A204.1 (cell line): ENCODE results near the gene SLC25A39.

Source experiments
- FAIRE-seq: peaks from 2 replicates; lab custom pipeline; 2012; peaks lifted over from hg19 to GRCh38; lab: Jason Lieb, UNC

The SLC25A39 gene

DNA sequence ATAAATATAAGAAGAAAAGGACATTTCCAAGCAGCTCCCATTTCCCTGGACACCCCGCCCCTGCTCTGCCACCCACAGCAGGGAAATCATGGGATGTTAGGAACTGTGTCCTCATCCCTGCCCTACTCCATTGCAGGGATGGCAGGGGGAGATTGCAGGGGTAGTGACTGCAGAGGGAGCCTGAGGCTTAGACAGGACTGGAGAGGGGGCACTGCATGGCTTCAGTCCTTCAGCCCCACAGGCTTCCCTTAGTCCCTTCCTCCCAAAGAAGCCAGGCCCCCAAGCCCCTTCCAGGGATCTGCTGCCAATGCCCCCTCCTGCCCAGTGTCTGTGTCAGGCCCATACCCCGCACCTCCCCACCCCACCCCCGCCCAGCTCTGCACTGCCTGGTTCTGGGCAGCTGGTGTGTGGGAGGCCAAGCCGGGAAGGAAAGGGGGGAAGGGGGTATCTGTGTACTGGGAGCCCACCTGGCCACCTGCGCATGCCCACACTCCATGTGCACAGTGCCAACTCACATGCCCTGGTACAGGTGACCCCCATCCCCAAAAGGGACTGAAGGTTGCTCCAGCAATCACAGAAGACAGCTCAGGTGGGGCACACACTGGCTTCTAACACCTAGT lies 13.0 kb downstream of the SLC25A39 start:
- FAIRE-seq: no peak

DNA sequence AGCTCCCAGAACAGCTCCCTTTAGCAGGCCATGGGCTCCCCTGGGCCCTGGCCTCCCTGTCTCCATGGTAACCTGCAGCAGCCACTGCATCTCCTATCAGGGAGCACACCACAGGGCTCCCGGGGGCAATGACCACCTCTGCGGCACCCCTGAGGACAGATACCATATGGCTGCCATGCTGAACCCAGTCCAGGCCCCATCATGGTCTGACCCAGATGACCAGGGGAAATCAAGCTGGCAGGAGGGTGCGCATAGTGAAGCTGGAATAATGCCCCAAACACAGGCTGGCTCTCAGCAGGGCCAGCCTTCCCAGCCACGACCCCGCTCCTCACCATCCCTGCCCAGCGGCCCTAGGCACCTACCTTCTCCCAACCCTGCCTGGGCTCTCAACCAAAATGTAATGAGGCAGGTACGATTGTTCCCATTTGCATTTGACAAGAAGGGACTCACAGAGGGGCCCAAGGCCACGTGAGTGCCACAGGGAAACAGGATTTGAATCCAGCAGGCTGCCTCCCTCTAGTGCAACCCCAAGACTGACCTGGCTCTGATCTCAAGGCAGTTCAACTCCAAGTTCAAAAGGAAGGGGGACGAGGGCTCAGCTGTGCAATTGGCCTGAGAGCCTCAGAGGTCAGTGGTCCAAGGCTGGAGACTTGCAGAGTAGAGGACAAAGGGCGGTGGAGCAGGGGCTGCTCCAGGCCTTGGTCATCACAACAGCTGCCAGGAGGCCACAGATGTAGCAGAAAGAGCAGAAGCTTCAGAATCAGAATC lies 13.8 kb downstream of the SLC25A39 start:
- no peak for FAIRE-seq

DNA sequence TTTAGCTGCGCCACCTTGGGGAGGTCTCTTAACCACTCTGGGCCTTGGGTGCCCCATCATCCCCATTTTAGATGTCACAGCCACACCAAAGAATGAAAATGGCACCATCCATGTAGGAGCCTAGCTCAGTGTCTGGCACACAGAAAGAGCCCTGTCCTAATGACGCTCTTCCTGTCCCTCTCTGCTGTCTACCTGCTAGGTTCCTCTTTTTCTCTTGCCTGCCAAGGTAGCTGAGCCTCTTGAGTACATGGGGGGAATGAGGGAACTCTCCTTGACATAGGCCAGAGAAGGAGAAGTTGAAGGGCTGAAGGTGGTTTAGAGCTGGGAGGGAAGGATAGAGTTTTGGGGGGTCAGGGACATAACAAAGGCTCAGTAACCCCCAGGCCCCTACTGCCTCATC lies 14.4 kb downstream of the SLC25A39 start:
- no peak for FAIRE-seq

DNA sequence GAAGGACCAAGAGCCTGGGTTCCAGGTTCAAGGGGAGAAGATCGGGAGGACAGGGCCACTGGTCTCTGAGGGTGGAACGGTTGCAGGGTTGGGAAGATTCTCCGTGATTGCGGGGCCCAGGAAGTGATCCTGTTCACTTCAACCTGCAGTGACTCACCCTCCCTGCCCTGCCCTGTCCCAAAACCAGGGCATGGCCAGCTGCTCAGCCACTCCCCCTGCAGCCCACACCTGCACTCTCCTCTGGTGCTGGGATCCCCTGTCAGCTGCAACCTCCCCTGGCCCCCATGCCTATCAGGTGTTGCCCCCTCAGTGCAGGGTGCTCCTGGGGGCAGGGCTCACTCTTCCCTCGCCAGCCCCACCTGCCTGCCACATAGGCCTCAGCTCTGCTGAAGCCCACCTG lies 15.2 kb downstream of the SLC25A39 start:
- no peak for FAIRE-seq

DNA sequence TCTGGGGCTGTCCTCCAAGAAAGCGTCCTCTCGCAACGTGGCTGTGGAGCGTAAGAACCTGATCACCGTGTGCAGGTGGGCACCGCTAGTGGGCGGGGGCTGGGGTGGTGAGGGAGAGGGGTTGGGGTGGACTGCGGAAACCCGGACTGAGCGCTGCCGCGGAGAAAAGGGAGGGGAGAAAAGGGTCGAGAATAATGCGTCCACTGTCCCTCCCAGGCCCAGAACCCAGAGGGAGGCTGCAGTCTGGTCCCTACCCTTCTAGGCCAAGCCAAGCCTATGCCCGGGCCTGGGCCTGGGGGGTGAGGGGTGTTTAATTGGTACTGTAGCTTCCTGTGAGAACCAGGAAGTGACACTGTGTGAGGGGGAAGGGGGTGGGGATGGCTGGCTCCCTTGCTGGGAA lies 15.8 kb downstream of the SLC25A39 start:
- no peak for FAIRE-seq

DNA sequence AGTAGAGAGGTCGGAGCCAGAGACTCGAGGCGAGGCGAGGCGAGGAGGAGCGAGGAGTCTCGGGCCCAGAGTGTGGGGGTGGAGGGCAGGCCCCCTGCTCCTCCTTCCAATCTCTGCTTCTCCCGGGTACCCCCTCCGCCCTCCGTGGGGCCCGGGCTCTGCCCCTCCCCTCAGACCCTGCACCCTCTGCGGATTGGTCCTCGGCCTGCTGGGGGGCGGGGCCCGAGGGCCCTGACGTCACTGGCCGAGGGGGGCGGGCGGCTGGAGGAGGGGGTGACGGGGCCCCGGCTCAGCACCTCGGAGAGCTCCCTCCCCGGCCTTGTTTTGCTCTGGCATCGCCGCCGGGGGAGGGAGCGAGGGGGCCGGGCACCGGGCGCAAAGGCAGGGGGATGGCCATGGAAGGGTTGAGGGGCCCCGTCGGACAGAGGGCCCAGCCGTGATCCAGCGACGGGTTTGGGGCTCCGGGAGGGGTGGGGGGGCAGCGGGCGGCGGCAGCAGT lies 16.3 kb downstream of the SLC25A39 start, which contains the start of gene RUNDC3A:
Gene RUNDC3A, plus strand, starts transcription at position 282 of the 499 bp plus-strand sequence. CDS start 232 bp downstream, outside the sequence.
- FAIRE-seq: no peak

DNA sequence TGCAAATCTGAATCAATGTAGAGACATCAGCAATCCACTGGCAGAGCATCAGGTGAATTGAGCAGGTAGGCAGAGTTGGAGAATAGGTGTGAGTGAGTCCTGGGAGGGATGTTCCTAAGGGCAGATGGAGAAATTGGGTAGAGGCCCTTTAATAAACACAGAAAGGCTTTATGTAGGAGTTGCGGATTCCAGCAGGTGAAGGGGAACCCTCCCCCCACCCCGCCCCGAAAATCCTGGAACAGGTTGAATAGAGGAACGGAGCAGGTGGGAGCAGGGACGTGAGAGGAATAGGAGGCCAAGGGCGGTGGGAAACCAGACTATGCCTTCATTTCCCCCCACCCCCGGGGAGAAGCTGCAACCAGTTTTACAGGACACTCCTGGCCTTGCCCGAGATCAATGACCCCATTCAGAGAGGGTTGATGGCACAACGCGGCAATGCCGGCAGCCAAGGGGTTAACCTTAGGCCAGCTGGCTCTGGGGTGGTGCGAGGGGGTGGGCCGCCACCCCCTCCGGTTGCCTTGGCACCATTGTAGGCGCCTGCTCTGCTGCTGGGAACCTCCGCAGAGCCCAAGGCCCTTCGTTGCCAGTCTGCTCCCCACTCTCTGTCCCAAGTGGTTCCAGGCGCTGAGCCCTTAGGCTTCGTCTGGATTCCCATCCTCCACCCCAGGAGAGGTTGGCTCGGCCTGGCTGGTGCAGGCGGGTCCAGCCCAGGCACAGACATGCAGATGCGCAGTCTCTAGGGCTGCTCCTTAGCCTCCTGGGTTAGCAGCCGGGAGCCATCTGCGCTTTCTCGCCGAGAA lies 17.0 kb downstream of the SLC25A39 start:
- FAIRE-seq: no peak

DNA sequence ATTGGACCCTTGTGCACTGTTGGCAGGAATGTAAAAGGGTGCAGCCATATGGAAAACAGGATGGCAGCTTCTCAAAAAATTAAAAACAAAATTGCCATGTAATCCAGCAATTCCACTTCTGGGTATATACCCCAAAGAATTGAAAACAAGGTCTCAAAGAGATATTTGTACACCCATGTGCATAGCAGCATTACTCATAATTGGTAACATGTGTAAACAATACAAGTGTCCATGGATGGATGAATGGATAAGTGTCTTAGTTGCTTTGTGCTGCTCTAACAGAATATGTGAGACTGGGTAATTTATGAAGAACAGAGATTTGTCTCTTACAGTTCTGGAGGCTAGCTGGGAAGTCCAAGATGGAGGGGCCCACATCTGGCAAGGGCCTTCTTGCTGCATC lies 20.0 kb downstream of the SLC25A39 start:
- FAIRE-seq: no peak

DNA sequence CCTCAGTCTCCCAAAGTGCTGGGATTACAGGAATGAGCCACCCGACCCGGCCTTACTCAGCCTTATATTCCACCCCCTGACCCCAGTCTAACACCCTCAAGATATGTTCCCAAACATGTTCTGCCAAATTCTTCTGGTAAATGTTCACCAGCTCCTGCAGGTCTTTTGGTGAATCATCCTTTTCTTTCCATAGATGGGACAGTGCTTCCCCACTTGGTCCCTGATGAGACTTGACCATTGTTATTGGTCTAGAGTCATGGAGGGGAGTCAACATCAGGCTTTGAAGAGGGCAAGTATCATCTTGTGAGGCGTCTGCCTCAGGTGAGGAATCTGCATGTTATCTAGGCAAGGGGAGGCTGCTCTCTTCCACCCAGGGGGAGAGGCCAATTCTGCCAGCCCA lies 26.6 kb downstream of the SLC25A39 start:
- FAIRE-seq: no peak

DNA sequence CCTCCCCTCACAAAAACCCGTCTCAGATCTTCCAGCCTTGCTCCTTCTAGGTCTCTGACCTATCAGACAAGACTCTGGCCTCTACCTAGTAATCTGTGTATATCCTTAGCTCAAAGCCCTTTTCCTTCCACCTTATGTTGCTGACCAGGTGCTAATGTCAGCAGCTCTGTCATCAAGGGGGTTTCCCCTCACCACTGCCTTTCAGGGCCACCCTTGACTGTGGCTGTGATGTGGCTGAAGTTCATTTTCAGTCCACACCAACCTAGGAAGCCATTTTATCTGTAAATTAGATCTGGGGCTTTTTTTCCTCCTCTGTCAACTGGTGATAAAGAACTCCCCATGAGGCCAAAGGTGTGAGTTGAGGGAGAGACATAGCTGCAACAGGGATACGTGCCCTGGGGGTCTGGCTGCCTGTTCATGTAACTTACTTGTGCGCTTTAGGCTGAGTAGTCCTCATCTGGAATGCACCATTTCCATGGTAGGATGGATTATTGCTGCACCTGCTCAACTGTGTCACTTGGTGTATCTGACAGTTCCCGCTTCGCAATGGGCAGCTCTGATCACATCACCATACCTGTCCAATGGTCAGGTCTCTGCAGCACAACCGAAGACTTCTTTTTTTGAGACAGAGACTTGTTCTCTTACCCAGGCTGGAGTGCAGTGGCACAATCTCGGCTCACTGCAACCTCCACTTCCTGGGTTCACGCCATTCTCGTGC lies 31.0 kb downstream of the SLC25A39 start:
- no peak for FAIRE-seq

DNA sequence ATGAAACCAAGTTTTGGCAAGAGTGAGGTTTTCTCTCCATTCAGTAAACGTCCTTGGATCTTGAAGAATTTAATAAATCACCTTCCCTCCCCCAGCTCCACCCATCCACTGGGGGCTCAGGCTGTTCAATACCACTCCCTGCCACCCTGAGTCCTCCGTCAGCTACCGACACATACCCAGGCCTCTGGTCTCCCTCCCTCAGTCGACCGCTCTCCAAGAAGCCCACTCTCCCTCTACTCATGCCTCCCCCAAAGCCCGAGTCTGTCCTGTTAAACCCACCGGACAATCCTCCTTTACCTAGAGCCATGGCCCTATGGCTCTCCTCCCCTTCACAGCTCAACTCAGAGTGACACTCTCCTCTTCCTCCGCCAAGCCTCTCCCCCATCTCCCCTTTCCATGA lies 37.0 kb downstream of the SLC25A39 start:
- no peak for FAIRE-seq

DNA sequence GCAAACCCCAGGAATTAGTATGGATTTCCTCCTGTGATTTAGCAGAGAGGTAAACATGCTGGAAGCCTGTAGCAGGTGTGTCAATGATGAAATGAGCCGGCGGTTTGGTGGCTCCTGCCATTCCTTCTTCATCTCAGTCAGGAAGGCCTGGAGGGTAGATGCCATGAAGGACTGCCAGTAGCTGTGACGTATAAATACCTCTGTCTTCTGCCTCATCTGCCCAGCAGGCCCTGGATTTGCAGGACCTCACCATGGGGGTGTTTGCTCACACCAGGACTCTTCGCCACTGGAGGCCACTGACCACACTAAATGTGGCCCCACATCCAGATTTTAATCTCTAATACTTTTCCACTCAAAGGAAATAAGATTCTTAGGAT lies 40.6 kb downstream of the SLC25A39 start:
- no peak for FAIRE-seq

DNA sequence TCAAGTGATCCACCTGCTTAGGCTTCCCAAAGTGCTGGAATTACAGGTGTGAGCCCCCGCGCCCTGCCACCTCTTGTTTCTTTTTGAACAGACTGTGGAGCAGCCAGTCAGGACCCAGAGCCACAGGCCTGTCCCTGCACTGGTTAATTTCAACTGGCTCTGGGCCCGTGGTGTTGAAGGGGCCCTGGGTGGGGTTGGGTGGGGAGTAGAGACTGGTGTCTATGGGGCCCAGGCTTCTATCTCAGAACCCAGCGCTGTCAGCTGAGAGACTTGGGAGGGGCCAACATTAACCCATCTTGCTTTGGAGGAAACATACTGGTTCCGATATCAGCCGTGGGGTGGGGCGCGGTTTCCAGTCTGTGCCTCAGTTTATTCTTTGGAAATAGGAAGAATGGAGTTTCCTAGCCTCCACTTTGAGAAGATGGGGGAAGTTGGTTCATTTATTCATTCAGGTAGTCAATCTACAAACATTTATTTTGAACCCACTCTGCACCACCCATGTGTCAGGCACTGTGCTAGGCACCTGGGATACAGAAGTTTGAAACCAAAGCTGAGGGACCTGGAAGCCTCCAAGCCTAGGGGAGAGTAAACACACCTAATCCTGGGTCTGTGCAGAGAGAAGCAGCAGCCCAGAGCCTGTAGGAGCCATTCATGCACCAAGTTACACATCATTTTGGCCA lies 41.1 kb downstream of the SLC25A39 start:
- FAIRE-seq: no peak

DNA sequence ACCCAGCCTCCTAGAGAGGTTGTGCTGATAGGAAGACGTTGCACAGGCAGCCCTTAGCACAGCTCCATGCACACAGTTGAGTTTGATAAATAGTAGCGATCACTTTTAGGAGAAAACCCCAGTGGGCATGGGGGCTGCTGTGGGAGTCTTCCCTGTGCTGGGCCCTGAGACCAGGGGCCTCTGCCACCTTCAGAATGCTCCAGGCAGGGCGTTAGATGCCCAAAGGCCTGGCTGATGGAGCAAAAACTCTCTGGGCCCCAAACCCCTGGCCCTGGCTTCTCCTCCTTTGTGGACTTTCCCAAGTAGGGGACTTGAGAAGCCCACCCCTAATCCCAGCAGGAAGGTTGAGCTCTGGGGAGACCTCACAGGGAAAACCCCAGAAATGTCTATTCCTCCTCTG lies 42.4 kb downstream of the SLC25A39 start:
- no peak for FAIRE-seq

DNA sequence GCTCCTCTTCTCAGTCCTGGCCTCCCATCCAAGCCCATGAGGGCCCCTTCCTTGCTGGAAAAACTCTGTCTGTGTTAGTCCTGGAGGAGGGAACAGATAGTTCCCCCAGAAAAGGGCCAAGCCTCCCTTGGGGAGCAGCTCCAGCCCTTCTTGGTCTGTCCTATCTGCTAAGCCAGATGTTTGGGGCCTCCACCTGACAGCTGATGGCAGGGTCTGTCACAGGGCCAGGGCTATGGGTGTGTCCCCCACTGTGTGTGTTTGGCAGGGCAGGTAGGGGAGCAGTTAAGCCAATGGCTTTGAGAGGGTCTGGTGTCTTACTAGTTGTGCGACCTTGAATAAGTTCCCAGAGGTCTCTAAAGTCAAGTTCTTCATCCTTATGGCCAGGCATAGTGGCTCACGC lies 43.1 kb downstream of the SLC25A39 start:
- FAIRE-seq: no peak

DNA sequence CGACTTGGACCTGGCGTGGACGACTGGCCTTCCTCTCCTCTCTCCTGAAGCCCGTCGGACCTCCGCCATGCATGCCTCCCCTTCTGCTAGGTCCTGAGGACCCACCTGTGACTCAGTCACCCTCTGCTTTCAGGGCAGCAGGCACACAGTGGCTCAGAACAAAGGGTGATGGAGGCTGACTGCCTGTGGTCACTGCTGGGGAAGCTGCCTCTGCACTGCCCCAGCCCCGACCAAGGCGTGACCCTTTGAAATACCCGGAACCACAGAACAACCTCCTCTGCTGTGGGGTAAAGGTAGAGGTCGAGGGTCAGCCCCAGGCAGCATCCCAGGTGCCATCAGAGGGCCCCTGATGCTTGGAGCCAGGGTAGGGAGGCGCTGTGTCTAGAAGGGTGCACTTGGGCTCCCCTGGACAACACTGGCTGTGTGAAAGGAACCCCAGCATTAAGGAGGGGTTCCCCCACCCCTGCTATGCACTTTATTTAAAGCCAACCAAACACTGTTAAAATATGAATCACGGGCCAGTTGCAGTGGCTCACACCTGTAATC lies 44.2 kb downstream of the SLC25A39 start:
- FAIRE-seq: no peak

DNA sequence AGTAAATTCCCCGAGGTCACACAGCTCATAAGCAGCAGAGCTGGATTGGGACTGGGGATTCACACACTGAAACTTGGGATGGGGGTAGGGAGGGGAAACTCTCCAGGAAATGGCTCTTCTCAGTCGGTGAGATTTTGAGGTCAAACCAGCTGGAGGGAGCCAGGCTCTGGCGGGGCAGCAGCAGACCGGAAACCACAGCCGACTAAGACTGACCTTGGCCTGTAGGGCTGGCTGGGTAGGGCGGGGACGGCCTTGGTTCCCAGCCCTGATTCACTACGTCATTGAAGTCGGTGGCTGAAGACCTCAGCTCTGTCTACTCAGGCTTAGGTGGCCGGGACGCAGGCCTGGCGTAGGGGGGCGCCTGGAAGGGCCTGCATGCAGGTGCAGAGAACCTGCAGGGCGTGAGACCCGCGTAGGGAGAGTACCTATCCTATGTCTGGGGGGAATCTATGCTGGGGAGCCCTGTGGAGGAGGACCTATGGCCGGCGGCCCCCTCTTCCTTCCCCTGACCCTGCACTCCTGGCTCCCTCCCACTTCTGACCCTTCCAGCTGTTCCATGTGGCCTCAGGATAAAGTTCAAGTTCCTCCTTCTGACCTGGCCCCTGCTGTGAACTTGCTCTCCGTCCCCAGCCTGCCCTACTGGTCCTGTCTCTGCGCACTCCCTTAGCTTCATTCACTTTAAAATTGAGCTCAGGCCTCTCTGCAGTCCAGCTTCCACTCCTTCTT lies 44.8 kb downstream of the SLC25A39 start:
- FAIRE-seq: no peak

DNA sequence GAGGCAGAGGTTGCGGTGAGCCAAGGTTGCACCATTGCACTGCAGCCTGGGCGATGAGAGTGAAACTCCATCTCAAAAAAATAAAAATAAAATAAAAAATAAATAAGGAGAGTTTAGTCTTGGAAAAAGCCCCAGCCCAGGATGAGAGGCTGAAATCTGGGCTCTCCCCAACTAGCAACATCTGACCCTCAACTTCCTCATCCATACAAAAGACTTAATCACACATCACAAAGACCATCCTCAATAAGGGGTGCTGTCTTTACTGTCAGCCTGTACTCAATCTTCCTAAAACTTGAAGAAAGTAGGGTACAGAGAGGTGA lies 45.3 kb downstream of the SLC25A39 start:
- no peak for FAIRE-seq

DNA sequence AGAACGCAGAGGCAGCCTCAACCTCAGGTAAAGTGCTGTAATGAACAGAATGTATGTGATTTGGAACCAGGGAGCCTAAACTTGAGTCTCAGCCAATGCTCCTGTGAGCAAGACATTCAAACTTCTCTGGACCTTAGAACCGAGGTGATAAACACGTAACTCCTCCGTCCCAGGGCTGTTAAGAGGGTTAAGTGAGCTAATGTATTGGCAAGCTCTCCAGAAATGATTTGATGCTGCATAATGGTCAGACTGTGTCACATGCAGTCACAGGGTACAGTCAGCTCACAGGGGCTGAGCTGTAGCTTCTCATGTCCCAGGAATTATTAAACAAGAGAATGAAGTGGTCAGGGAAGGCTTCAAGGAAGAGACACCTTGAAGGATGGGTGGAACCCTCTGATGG lies 46.6 kb downstream of the SLC25A39 start:
- FAIRE-seq: no peak

DNA sequence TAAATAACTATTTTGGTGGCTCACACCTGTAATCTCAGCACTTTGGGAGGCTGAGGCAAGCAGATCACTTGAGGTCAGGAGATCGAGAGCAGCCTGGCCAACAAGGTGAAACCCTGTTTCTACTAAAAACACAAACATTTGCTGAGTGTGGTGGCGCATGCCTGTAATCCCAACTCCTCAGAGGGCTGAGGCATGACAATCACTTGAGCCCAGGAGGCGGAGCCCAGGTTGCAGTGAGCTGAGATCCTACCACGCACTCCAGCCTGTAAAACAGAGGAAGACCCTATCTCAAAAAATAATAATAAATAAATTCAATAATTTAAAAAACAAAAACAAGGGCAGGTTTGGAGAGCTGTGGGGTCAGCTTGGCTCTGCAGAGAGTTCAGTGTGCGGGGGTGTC lies 51.0 kb downstream of the SLC25A39 start:
- no peak for FAIRE-seq

DNA sequence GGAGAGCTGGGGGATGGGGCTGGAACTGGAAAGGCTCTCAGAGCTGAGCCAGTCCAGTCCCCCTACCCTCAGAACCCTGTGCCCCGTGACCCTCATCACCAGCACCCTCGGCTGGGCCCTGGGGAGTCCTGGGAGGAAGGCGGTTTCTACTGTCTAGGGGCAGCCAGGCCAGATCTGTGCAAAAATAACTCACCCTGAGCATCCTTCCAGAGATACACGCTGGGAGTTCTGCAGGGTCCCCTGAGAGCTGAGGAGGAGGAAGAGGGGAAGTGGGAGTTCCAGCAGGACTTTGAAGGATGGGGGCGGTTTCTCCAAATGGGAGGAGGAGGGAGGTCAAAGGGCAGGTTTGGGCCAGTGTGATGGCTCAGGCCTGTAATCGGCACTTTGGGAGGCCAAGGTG lies 51.7 kb downstream of the SLC25A39 start:
- no peak for FAIRE-seq
